C4-2B (cell line): ENCODE results near the gene FIG4.

Experiments
- H3K27ac ChIP-seq: fragments of 450-650 bp; 2 replicates; pipeline ENCODE4 v1.5.1; 2017
- CTCF ChIP-seq: fragments of 450-650 bp; conservative IDR thresholded peaks from 2 replicates; pipeline ENCODE4 v1.5.1; 2017; ENCODE audit warnings: mild to moderate bottlenecking
- ZFX ChIP-seq: fragments of 450-650 bp; IDR thresholded peaks from 2 replicates; pipeline ENCODE4 v1.6.1; 2017

The FIG4 gene

GRCh38 chr6:109795994-109796555 is 105.0 kb downstream of the FIG4 start:
- no peak for TF ChIP-seq ZFX
- no peak for TF ChIP-seq CTCF

DNA sequence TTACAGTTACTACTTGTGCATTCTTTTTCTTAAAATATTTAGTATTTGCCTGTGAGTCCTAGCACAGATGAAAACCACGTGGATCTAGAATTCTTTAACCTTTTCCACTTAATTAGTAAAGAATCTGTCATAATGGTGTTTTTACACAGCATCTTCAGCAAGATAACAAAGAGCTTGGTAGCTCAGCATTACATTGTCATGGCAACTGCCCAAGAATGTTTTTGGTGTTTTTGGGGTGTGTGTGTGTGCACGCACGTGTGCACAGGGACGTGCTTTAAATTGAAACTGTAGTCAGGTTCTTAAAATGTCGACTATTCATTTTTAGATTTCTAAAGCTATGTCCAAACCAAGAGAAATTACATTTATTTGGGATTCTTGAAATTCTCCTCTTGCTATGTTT is 108.0 kb downstream of the FIG4 start:
- H3K27ac ChIP-seq, result no peak overlapping the region
- TF ChIP-seq CTCF, result no peak
- TF ChIP-seq ZFX, result no peak

More at GRCh38 chr6:109795994-109796555, 105.0 kb downstream of the FIG4 start:
- H3K27ac ChIP-seq, result no peak overlapping the region

GRCh38 chr6:109799664-109800063 is 108.6 kb downstream of the FIG4 start:
- TF ChIP-seq ZFX (no peak), CTCF (no peak)
- no peak overlapping the region for H3K27ac ChIP-seq

DNA sequence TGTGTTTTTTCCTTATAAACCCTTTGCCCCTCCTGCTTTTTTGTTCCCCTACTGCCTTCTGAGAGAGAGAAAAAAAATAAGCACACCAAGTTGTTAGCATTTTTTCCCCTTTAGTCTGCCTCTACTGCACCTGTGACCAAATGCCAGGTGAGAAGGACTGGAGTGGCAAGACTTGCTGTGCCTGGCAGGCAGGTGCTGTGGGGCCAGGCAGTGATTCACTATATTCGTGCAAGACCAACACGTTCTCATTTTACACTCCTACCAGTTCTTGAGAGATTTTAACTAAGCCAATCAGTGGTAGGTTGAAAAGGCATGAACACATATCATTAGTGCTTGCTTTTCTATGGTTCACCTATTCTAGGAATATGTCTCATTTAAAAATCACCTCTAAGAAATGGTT is 109.7 kb downstream of the FIG4 start:
- TF ChIP-seq ZFX (no peak), CTCF (no peak)
- no peak overlapping the region for H3K27ac ChIP-seq

DNA sequence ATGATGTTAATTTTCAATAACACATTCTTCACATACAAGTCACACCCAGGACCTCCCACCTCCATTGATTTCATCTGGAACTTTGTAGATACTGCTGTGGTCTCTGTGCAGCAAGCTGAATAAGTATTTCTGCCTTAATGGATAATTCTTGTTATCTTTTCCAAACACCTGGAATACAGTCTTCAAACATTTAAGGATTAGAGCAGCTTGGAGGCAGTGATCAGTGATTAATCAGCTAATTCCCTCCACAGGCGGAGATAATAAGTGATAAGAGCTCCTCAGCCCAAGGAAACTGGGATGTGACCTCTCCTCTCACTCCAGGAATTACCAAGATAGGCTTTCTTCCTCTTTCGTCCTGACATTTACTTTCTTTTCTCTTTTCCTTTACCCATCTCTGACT is 110.7 kb downstream of the FIG4 start:
- TF ChIP-seq ZFX (no peak), CTCF (no peak)
- H3K27ac ChIP-seq, result no peak overlapping the region

DNA sequence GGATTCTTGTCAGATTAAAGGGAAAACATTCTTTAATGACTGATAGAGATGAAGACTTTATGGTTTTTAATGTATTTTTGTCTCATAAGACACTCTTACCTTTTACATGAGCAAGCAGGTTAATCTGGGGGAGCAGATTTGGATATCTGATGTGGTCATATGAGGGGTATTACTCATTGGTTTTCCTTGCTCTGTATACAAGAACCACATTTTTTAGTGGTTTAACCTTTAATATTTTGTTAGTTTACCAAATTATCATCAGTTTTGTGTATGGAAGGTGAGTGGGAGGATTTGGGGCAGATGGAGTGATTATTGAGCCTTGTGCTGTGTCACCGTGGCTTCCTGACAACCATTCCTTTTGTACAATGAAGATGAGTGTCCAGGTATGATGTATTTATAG is 112.9 kb downstream of the FIG4 start:
- TF ChIP-seq CTCF, result no peak
- no peak for TF ChIP-seq ZFX
- H3K27ac ChIP-seq, result no peak overlapping the region

DNA sequence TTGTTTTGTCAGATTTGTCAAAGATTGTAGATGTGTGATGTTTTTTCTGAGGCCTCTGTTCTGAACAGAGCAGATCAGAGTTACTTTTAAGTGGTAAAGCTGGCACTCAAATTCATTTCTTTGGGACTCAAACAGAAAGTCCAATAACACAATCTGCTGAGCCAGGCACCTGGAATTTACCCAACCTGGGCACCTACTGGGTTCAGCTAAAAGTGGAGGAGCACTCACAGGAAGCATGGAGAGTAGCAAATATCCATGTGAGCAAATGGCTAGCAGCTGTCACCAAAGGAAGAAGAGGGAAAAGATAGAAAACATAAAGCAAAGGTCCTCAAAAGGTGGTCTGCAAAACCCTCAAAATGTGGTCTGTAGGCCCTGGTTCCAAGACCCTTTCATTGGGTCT is 116.8 kb downstream of the FIG4 start:
- no peak overlapping the region for H3K27ac ChIP-seq
- no peak for TF ChIP-seq CTCF
- no peak for TF ChIP-seq ZFX
